C4-2B (cell line): ENCODE results near the gene LRRC4C.

Experiments used
- ZFX ChIP-seq: fragments of 450-650 bp; IDR thresholded peaks from 2 replicates; pipeline ENCODE4 v1.6.1; 2017
- TF ChIP-seq, protein P1 (sequence below): fragments of 450-650 bp; conservative IDR thresholded peaks from 2 replicates; pipeline ENCODE4 v1.5.1; 2017; ENCODE audit warnings: mild to moderate bottlenecking

DNA sequence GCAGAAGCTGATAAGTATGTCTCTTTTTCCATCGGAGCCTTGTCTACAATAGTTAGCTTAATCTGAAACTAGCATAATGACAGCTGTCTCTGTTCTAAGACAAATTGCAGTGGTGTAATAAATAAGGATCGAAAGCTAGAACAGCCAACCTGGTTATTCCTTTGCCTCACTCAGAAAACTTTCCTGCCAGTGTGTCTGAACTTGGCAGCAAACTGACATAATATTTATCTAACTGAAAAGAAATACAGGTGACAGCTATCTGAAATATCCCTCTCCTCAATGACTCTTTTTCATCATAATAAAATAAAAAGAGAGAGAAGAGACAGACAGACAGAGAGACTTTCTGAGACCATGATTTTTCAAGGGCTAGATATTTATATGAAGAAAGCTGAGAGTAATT is 642.5 kb downstream of the LRRC4C start:
- TF ChIP-seq, protein P1, sequence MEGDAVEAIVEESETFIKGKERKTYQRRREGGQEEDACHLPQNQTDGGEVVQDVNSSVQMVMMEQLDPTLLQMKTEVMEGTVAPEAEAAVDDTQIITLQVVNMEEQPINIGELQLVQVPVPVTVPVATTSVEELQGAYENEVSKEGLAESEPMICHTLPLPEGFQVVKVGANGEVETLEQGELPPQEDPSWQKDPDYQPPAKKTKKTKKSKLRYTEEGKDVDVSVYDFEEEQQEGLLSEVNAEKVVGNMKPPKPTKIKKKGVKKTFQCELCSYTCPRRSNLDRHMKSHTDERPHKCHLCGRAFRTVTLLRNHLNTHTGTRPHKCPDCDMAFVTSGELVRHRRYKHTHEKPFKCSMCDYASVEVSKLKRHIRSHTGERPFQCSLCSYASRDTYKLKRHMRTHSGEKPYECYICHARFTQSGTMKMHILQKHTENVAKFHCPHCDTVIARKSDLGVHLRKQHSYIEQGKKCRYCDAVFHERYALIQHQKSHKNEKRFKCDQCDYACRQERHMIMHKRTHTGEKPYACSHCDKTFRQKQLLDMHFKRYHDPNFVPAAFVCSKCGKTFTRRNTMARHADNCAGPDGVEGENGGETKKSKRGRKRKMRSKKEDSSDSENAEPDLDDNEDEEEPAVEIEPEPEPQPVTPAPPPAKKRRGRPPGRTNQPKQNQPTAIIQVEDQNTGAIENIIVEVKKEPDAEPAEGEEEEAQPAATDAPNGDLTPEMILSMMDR, result no peak
- no peak for TF ChIP-seq ZFX
